ENCODE results near the gene ANKRD61. TPM values are rescaled to one million over a fixed set of nuclear protein-coding genes. Genes with fewer than 3 reads are reported as not detected.

ANKRD61 gene
- total RNA-seq, 1 donor from 2014 or later: not detected

GRCh38 chr7:6016653-6016966, 14.6 kb upstream of the ANKRD61 start:
- H3K4me3 Mint-ChIP-seq (ENCODE audit: unreplicated experiment): no peak overlapping the region
- peaks cover 42% of the 10 kb centered on the region for H3K36me3 Mint-ChIP-seq (ENCODE audit: unreplicated experiment)

GRCh38 chr7:6020371-6021286, 10.5 kb upstream of the ANKRD61 start:
- no peak for TF ChIP-seq CTCF (IDR thresholded peaks at IDR 0.05)
- H3K27ac Mint-ChIP-seq (ENCODE audit: unreplicated experiment): no peak overlapping the region
- H3K4me3 Mint-ChIP-seq (ENCODE audit: unreplicated experiment): no peak overlapping the region
- peaks cover 62% of the 10 kb centered on the region for H3K36me3 Mint-ChIP-seq (ENCODE audit: unreplicated experiment)
- H3K27me3 Mint-ChIP-seq (ENCODE audit: unreplicated experiment): no peaks in the 10 kb centered on the region
- no peak for DNase-seq (ENCODE audit: extremely low spot score, unreplicated experiment)
- no peaks in the 10 kb centered on the region for H3K9me3 Mint-ChIP-seq (ENCODE audit: unreplicated experiment)
- peaks cover 13% of the 10 kb centered on the region for H3K4me1 Mint-ChIP-seq (ENCODE audit: unreplicated experiment)

More at GRCh38 chr7:6016653-6016966, 14.6 kb upstream of the ANKRD61 start:
- Mint-ChIP-seq H3K27me3 (ENCODE audit: unreplicated experiment) (no peaks in the 10 kb centered on the region), H3K4me1 (ENCODE audit: unreplicated experiment) (peaks cover 32% of the 10 kb centered on the region), H3K9me3 (ENCODE audit: unreplicated experiment) (no peaks in the 10 kb centered on the region), H3K27ac (ENCODE audit: unreplicated experiment) (peak overlapping the region; percentile 99)
- TF ChIP-seq CTCF (IDR thresholded peaks at IDR 0.05): no peak
- DNase-seq (ENCODE audit: extremely low spot score, unreplicated experiment): no peak

DNA sequence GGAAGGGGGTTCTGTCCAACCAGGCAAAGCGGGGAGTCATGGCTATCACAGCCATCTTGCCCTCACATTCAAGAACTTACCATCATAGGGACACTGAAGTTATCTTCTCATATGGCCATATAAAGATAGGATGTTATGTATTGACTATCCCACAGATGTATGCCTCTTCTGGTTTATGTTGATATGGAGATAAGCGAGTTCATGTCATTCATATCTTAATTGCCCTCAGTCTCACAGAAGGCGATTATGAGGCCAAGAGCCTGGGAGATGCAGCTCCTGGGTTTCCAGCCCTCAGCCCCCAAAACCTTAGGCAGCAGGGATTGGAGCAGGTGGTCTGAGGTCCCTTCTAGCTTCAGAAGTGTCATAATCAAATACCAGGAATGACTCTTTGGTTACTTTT, 8.5 kb upstream of the ANKRD61 start:
- TF ChIP-seq CTCF (IDR thresholded peaks at IDR 0.05): no peak
- Mint-ChIP-seq H3K4me3 (ENCODE audit: unreplicated experiment) (no peak overlapping the region), H3K27me3 (ENCODE audit: unreplicated experiment) (no peaks in the 10 kb centered on the region), H3K4me1 (ENCODE audit: unreplicated experiment) (peaks cover 6% of the 10 kb centered on the region), H3K27ac (ENCODE audit: unreplicated experiment) (no peak overlapping the region), H3K9me3 (ENCODE audit: unreplicated experiment) (no peaks in the 10 kb centered on the region), H3K36me3 (ENCODE audit: unreplicated experiment) (peaks cover 68% of the 10 kb centered on the region)
- DNase-seq (ENCODE audit: extremely low spot score, unreplicated experiment): no peak

GRCh38 chr7:6023974-6024435, 7.2 kb upstream of the ANKRD61 start:
- DNase-seq (ENCODE audit: extremely low spot score, unreplicated experiment): no peak
- no peak for TF ChIP-seq CTCF (IDR thresholded peaks at IDR 0.05)
- Mint-ChIP-seq H3K4me3 (ENCODE audit: unreplicated experiment) (no peak overlapping the region), H3K4me1 (ENCODE audit: unreplicated experiment) (peaks cover 6% of the 10 kb centered on the region), H3K36me3 (ENCODE audit: unreplicated experiment) (peaks cover 75% of the 10 kb centered on the region), H3K9me3 (ENCODE audit: unreplicated experiment) (no peaks in the 10 kb centered on the region), H3K27ac (ENCODE audit: unreplicated experiment) (no peak overlapping the region), H3K27me3 (ENCODE audit: unreplicated experiment) (no peaks in the 10 kb centered on the region)

DNA sequence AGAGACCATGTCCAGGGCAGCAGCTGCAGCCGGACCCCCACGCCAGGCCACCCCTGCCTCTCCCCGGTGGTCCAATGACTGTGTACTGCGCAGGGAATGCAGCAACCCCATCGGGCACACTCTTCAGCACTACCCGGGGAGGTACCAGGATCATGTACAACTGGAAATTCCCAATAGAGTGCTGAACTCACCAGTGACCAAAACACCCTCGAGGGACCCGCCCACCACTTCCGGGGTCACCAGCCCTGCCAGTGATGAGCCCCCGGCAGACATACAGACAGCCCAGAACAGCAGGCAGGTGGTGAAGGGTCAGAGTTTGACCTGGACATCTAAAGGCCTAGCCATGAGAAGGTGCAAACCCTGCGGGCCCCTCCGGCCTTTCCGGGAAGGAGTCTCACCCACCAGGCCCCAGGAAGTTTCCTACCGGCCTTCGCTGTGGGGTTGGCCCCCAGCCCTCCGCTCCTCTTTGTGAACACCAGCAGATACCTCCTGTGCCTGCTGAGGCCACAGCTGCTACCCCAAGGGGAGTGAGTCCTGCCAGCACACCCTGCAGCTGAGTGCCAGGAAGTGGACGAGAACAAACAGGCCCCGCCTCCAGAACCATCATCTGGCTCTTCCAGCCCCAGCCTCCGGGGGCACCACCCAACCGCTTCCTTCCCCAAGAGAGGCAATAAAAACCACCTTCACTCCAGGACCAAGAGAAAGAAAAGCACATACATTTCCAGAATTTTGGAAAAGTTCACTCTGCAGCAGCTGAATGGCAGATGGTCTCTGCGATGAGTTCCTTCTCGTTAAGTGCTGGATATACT, 5.0 kb upstream of the ANKRD61 start:
- Mint-ChIP-seq H3K9me3 (ENCODE audit: unreplicated experiment) (no peaks in the 10 kb centered on the region), H3K36me3 (ENCODE audit: unreplicated experiment) (peaks cover 69% of the 10 kb centered on the region), H3K4me3 (ENCODE audit: unreplicated experiment) (no peak overlapping the region), H3K27me3 (ENCODE audit: unreplicated experiment) (no peaks in the 10 kb centered on the region), H3K27ac (ENCODE audit: unreplicated experiment) (peak overlapping the region; percentile 50), H3K4me1 (ENCODE audit: unreplicated experiment) (peaks cover 6% of the 10 kb centered on the region)
- DNase-seq (ENCODE audit: extremely low spot score, unreplicated experiment): no peak
- TF ChIP-seq CTCF (IDR thresholded peaks at IDR 0.05): peak; percentile 33

Data from osteocyte (in vitro differentiated cells).